NCI-H524 (cell line): ENCODE measurements around the gene MRPL21.

Source experiments
- DNase-seq, 2 experiments: peaks; one replicate each; lab custom pipeline; 2025; lab: John Stamatoyannopoulos, UW

MRPL21 gene

GRCh38 chr11:68935066-68935465, 31.4 kb upstream of the MRPL21 start:
- no peak for DNase-seq

- DNase-seq, result no peak
Measured at GRCh38 chr11:68934666-68935065, 31.0 kb upstream of the MRPL21 start.

GRCh38 chr11:68934321-68934645, 30.7 kb upstream of the MRPL21 start:
- DNase-seq, result no peak

- DNase-seq, result no peak
Measured at GRCh38 chr11:68933605-68934320, 30.1 kb upstream of the MRPL21 start.

GRCh38 chr11:68932933-68933577, 29.4 kb upstream of the MRPL21 start:
- no peak for DNase-seq

- DNase-seq, result no peak
Measured at GRCh38 chr11:68932358-68932757, 28.7 kb upstream of the MRPL21 start.

- no peak for DNase-seq
Measured at GRCh38 chr11:68931911-68932310, 28.3 kb upstream of the MRPL21 start.

- DNase-seq, result no peak
Measured at GRCh38 chr11:68930991-68931855, 27.6 kb upstream of the MRPL21 start.

- no peak for DNase-seq
Measured at GRCh38 chr11:68929706-68930570, 26.3 kb upstream of the MRPL21 start.

GRCh38 chr11:68929135-68929534, 25.5 kb upstream of the MRPL21 start:
- DNase-seq, result no peak

- DNase-seq, result no peak
Measured at GRCh38 chr11:68928136-68928880, 24.7 kb upstream of the MRPL21 start.

GRCh38 chr11:68927280-68928135, 23.9 kb upstream of the MRPL21 start:
- no peak for DNase-seq

- DNase-seq, result no peak
Measured at GRCh38 chr11:68925611-68926010, 22.0 kb upstream of the MRPL21 start.

GRCh38 chr11:68924073-68924925, 20.7 kb upstream of the MRPL21 start:
- no peak for DNase-seq

GRCh38 chr11:68923614-68924013, 20.0 kb upstream of the MRPL21 start:
- no peak for DNase-seq

- no peak for DNase-seq
Measured at GRCh38 chr11:68916439-68916838, 12.8 kb upstream of the MRPL21 start.

- no peak for DNase-seq
Measured at GRCh38 chr11:68914761-68915160, 11.1 kb upstream of the MRPL21 start.

- DNase-seq, result no peak
Measured at GRCh38 chr11:68913188-68913587, 9.6 kb upstream of the MRPL21 start.

- no peak for DNase-seq
Measured at GRCh38 chr11:68912254-68912653, 8.6 kb upstream of the MRPL21 start.
